Hematopoietic multipotent progenitor cell treated with erythropoietin and hydrocortisone succinate and interleukin-3 and kit ligand, for 8 days (in vitro differentiated cells): Measurements from ENCODE around the gene IKBIP.
"Not testable (repeated sequence)": the region's sequence is repeated elsewhere in the genome, so short reads cannot be mapped to it uniquely, and the experiment has no call there.

Source experiments
- DNase-seq: peaks from one replicate; pipeline ENCODE4 v3.0.0-alpha.2; 2015

Gene IKBIP

GRCh38 chr12:98635657-98636323 lies 8.8 kb downstream of the IKBIP start:
- DNase-seq: no peak

- no peak for DNase-seq
Measured at GRCh38 chr12:98618952-98619351, 25.6 kb downstream of the IKBIP start.

- DNase-seq: no peak
Measured at GRCh38 chr12:98612696-98613334, 31.8 kb downstream of the IKBIP start.

- DNase-seq: no peak
Measured at GRCh38 chr12:98610596-98610995, 34.0 kb downstream of the IKBIP start.

GRCh38 chr12:98606359-98606988 lies 38.1 kb downstream of the IKBIP start:
- DNase-seq: peak; percentile 28

GRCh38 chr12:98601924-98602323 lies 42.7 kb downstream of the IKBIP start:
- no peak for DNase-seq

GRCh38 chr12:98597313-98597712 lies 47.3 kb downstream of the IKBIP start:
- DNase-seq: not testable (repeated sequence)

GRCh38 chr12:98595243-98595988 lies 49.2 kb downstream of the IKBIP start:
- DNase-seq: no peak

- peak; percentile 53 for DNase-seq
Measured at GRCh38 chr12:98594050-98594835, 50.3 kb downstream of the IKBIP start.

GRCh38 chr12:98593351-98594049 lies 51.1 kb downstream of the IKBIP start, which contains the start of gene SLC25A3:
Gene SLC25A3 (plus strand): TSS chr12:98593686. CDS start chr12:98593979, 293 bp downstream.
- peak; percentile 98 for DNase-seq

GRCh38 chr12:98592825-98593322 lies 51.7 kb downstream of the IKBIP start:
- DNase-seq: peak; percentile 74

- DNase-seq: no peak
Measured at GRCh38 chr12:98591209-98591608, 53.4 kb downstream of the IKBIP start.

- DNase-seq: no peak
Measured at GRCh38 chr12:98587084-98587483, 57.5 kb downstream of the IKBIP start.

GRCh38 chr12:98582093-98582492 lies 62.5 kb downstream of the IKBIP start:
- DNase-seq: no peak

GRCh38 chr12:98581101-98581500 lies 63.5 kb downstream of the IKBIP start:
- no peak for DNase-seq

- DNase-seq: no peak
Measured at GRCh38 chr12:98580695-98581094, 63.9 kb downstream of the IKBIP start.

- no peak for DNase-seq
Measured at GRCh38 chr12:98579835-98580234, 64.8 kb downstream of the IKBIP start.

- no peak for DNase-seq
Measured at GRCh38 chr12:98579347-98579746, 65.2 kb downstream of the IKBIP start.

GRCh38 chr12:98578821-98579220 lies 65.8 kb downstream of the IKBIP start:
- DNase-seq: no peak

- DNase-seq: no peak
Measured at GRCh38 chr12:98578392-98578791, 66.2 kb downstream of the IKBIP start.

- not testable (repeated sequence) for DNase-seq
Measured at GRCh38 chr12:98576795-98577194, 67.8 kb downstream of the IKBIP start.

GRCh38 chr12:98575013-98575412 lies 69.6 kb downstream of the IKBIP start:
- no peak for DNase-seq
